IMR-90 (cell line): ENCODE measurements around the gene C3orf80. TPM values are rescaled to one million over a fixed set of nuclear protein-coding genes. Genes with fewer than 3 reads are reported as not detected.

Source experiments
- ATAC-seq: fragments of 200-7000 bp; cut with Tn5 transposase; 2 replicates; pipeline ENCODE4 v1.9.1; 2020; ENCODE audit warnings: low read depth, mild to moderate bottlenecking, moderate library complexity
- BruUV-seq: library from RNA; stranded (reverse); fragments of 400-500 nt; replicated peaks from 2 replicates; lab custom pipeline; 2021; lab: Mats Ljungman, UMichigan
- CTCF ChIA-PET: fragments of 300-600 bp; formaldehyde crosslinking; extraction: SDS; loops from one replicate; lab custom pipeline; 2021; ENCODE audit warnings: antibody characterized with exemption; lab: Yijun Ruan, JAX
- POLR2A ChIA-PET: fragments of 300-600 bp; sonication (Branson Sonifier 250); formaldehyde crosslinking; loops from one replicate; lab custom pipeline; 2022; ENCODE audit warnings: antibody characterized with exemption; ENCODE audit not compliant: unreplicated experiment; lab: Charles Lee
- DNase-seq: peaks from one replicate; pipeline ENCODE4 v3.0.0; 2013
- H2AFZ ChIP-seq: replicated peaks from 2 replicates; pipeline ENCODE3; 2013; ENCODE audit warnings: low read length, mild to moderate bottlenecking; ENCODE audit not compliant: poor library complexity
- H2AK5ac ChIP-seq: 2 replicates; pipeline ENCODE4 v1.6.1; 2013; ENCODE audit warnings: low read depth, low read length, inconsistent platforms
- H2AK9ac ChIP-seq: replicated peaks from 2 replicates; pipeline ENCODE3; 2013; ENCODE audit warnings: mild to moderate bottlenecking, low read depth, low read length, moderate library complexity; ENCODE audit not compliant: poor library complexity
- H2BK120ac ChIP-seq: 2 replicates; pipeline ENCODE4 v1.6.1; 2013; ENCODE audit warnings: low read depth, low read length, inconsistent platforms
- H2BK15ac ChIP-seq: 3 replicates; pipeline ENCODE4 v1.6.1; 2013; ENCODE audit warnings: low read depth, low read length, inconsistent platforms
- H2BK20ac ChIP-seq: 2 replicates; pipeline ENCODE4 v1.6.1; 2013; ENCODE audit warnings: low read depth, mild to moderate bottlenecking, inconsistent platforms, low read length, moderate library complexity
- H2BK5ac ChIP-seq: 2 replicates; pipeline ENCODE4 v1.6.1; 2013; ENCODE audit warnings: mild to moderate bottlenecking, low read depth, low read length, inconsistent platforms; ENCODE audit not compliant: poor library complexity, severe bottlenecking
- H3K14ac ChIP-seq: replicated peaks from 2 replicates; pipeline ENCODE4 v1.6.1; 2013; ENCODE audit warnings: low read depth, low read length, inconsistent platforms
- H3K18ac ChIP-seq: 2 replicates; pipeline ENCODE4 v1.6.1; 2013; ENCODE audit warnings: low read depth, low read length, control low read depth
- H3K23ac ChIP-seq: 2 replicates; pipeline ENCODE4 v1.6.1; 2013; ENCODE audit warnings: low read depth, low read length, inconsistent platforms
- H3K27ac ChIP-seq: 2 replicates; pipeline ENCODE4 v1.5.1; 2013; ENCODE audit warnings: mild to moderate bottlenecking, control low read depth, low read length; ENCODE audit not compliant: insufficient read depth
- H3K27me3 ChIP-seq: 2 replicates; pipeline ENCODE4 v1.6.1; 2013; ENCODE audit warnings: low read length; ENCODE audit not compliant: control insufficient read depth, insufficient read depth
- H3K36me3 ChIP-seq: 2 replicates; pipeline ENCODE4 v1.6.1; 2013; ENCODE audit warnings: low read length, mixed read lengths; ENCODE audit not compliant: control insufficient read depth, insufficient read depth
- H3K4ac ChIP-seq: 2 replicates; pipeline ENCODE4 v1.6.1; 2013; ENCODE audit warnings: low read depth, low read length, inconsistent platforms
- H3K4me1 ChIP-seq: 2 replicates; pipeline ENCODE4 v1.6.1; 2013; ENCODE audit warnings: low read length, mixed read lengths; ENCODE audit not compliant: control insufficient read depth, insufficient read depth
- H3K4me2 ChIP-seq: 2 replicates; pipeline ENCODE4 v1.6.1; 2013; ENCODE audit warnings: low read depth, mild to moderate bottlenecking, control low read depth, low read length, moderate library complexity
- H3K4me3 ChIP-seq: 2 replicates; pipeline ENCODE4 v1.5.1; 2013; ENCODE audit warnings: low read depth, mild to moderate bottlenecking, control low read depth, low read length, moderate library complexity; ENCODE audit not compliant: insufficient read depth
- H3K56ac ChIP-seq: 2 replicates; pipeline ENCODE4 v1.6.1; 2013; ENCODE audit warnings: low read length, inconsistent platforms; ENCODE audit not compliant: insufficient read depth; ENCODE audit errors: extremely low read depth
- H3K79me1 ChIP-seq, 2 experiments: 2 replicates each; pipeline ENCODE4 v1.6.1; 2013; ENCODE audit warnings: low read length in 2 of 2, inconsistent platforms in 1 of 2, low read depth in 1 of 2
- H3K9ac ChIP-seq: 2 replicates; pipeline ENCODE4 v1.6.1; 2013; ENCODE audit warnings: low read depth, low read length, control low read depth
- H3K9me1 ChIP-seq: 2 replicates; pipeline ENCODE4 v1.6.1; 2013; ENCODE audit warnings: low read length, inconsistent platforms; ENCODE audit not compliant: insufficient read depth
- H3K9me3 ChIP-seq: 2 replicates; pipeline ENCODE4 v1.6.1; 2013; ENCODE audit warnings: low read length; ENCODE audit not compliant: control insufficient read depth, insufficient read depth
- H4K20me1 ChIP-seq: 2 replicates; pipeline ENCODE4 v1.6.1; 2013; ENCODE audit warnings: low read length, inconsistent platforms; ENCODE audit not compliant: insufficient read depth
- H4K5ac ChIP-seq: 2 replicates; pipeline ENCODE4 v1.6.1; 2013; ENCODE audit warnings: mild to moderate bottlenecking, low read depth, low read length, control low read depth
- H4K8ac ChIP-seq, 2 experiments: 2 replicates each; pipeline ENCODE4 v1.6.1; 2013; ENCODE audit warnings: low read depth in 2 of 2, low read length in 2 of 2, control low read depth in 1 of 2, inconsistent platforms in 1 of 2
- H4K91ac ChIP-seq: 2 replicates; pipeline ENCODE4 v1.6.1; 2013; ENCODE audit warnings: low read depth, low read length, inconsistent platforms; ENCODE audit not compliant: insufficient read depth
- BHLHE40 ChIP-seq: fragments of 150-350 bp; IDR thresholded peaks from 2 replicates; pipeline ENCODE4 v1.6.1; 2016; ENCODE audit warnings: mild to moderate bottlenecking, low read depth, low read length
- CEBPB ChIP-seq: IDR thresholded peaks from 2 replicates; pipeline ENCODE4 v1.6.1; 2012; ENCODE audit warnings: low read depth, low read length, improper control_type of control experiment
- CHD1 ChIP-seq: IDR thresholded peaks from 2 replicates; pipeline ENCODE4 v1.6.1; 2012; ENCODE audit warnings: low read depth, low read length, improper control_type of control experiment
- CTCF ChIP-seq: conservative IDR thresholded peaks from 2 replicates; pipeline ENCODE4 v1.5.1; 2012; ENCODE audit warnings: mild to moderate bottlenecking, low read depth, low read length, improper control_type of control experiment
- ELK1 ChIP-seq: fragments of 150-350 bp; IDR thresholded peaks from 2 replicates; pipeline ENCODE4 v1.6.1; 2016; ENCODE audit warnings: low read depth, mild to moderate bottlenecking, low read length, moderate library complexity, borderline replicate concordance
- FOS ChIP-seq: fragments of 150-350 bp; IDR thresholded peaks from 2 replicates; pipeline ENCODE4 v1.6.1; 2016; ENCODE audit warnings: low read depth, low read length
- MAFK ChIP-seq: IDR thresholded peaks from 2 replicates; pipeline ENCODE4 v1.6.1; 2012; ENCODE audit warnings: low read depth, low read length, improper control_type of control experiment
- MAZ ChIP-seq: IDR thresholded peaks from 2 replicates; pipeline ENCODE4 v1.6.1; 2012; ENCODE audit warnings: low read depth, mild to moderate bottlenecking, low read length, improper control_type of control experiment, moderate library complexity, borderline replicate concordance
- MXI1 ChIP-seq: IDR thresholded peaks from 2 replicates; pipeline ENCODE4 v1.6.1; 2012; ENCODE audit warnings: low read depth, mild to moderate bottlenecking, low read length, moderate library complexity, borderline replicate concordance
- NFE2L2 ChIP-seq: fragments of 150-350 bp; IDR thresholded peaks from 2 replicates; pipeline ENCODE4 v1.6.1; 2016; ENCODE audit warnings: low read depth, mild to moderate bottlenecking, low read length
- POLR2A ChIP-seq: IDR thresholded peaks from 2 replicates; pipeline ENCODE4 v1.6.1; 2012; ENCODE audit warnings: mild to moderate bottlenecking, low read depth, low read length
- RAD21 ChIP-seq: IDR thresholded peaks from 2 replicates; pipeline ENCODE4 v1.6.1; 2012; ENCODE audit warnings: low read length, improper control_type of control experiment
- RCOR1 ChIP-seq: IDR thresholded peaks from 2 replicates; pipeline ENCODE4 v1.6.1; 2012; ENCODE audit warnings: mild to moderate bottlenecking, low read length, improper control_type of control experiment; ENCODE audit not compliant: insufficient replicate concordance
- RFX5 ChIP-seq: IDR thresholded peaks from 2 replicates; pipeline ENCODE4 v1.8.0; 2012; ENCODE audit warnings: low read depth, mild to moderate bottlenecking, low read length, moderate library complexity
- SMC3 ChIP-seq: fragments of 150-350 bp; IDR thresholded peaks from 2 replicates; pipeline ENCODE4 v1.6.1; 2016; ENCODE audit warnings: low read depth, mild to moderate bottlenecking, antibody characterized with exemption, low read length, moderate library complexity
- USF2 ChIP-seq: fragments of 150-350 bp; IDR thresholded peaks from 2 replicates; pipeline ENCODE4 v1.6.1; 2017; ENCODE audit warnings: mild to moderate bottlenecking, antibody characterized with exemption, low read length, low read depth
- WGBS, 2 experiments: methylation state at CpG; one replicate each; pipeline versions ENCODE4 v1.1.5 to v1.1.7; 2013; ENCODE audit warnings: missing lambda C conversion rate in 2 of 2; ENCODE audit not compliant: insufficient read length in 1 of 2; ENCODE audit errors: extremely low coverage in 2 of 2; 5-methylcytosine and 5-hydroxymethylcytosine counted together
- dilution Hi-C: fragments of 300-500 bp; cut with HindIII; formaldehyde crosslinking; loops from one replicate; pipeline ENCODE4 v1.14.3; 2018; ENCODE audit warnings: low sequenced_read_pairs; ENCODE audit not compliant: unreplicated experiment
- in situ Hi-C: fragments of 300-500 bp; cut with MboI; formaldehyde crosslinking; loops from 3 replicates; pipeline ENCODE4 v1.14.3; 2019; ENCODE audit warnings: low sequenced_read_pairs, inconsistent platforms, mixed read lengths
- intact Hi-C: fragments of 100-400 bp; cut with micrococcal nuclease; formaldehyde crosslinking; loops from 2 replicates; pipeline ENCODE4 v1.10.0; 2022
- polyA plus RNA-seq, 3 experiments: library from polyadenylated mRNA; depleted of rRNA; stranded (reverse); fragments of >200 nt; gene quantifications; 2 replicates each; pipeline ENCODE4 v1.2.3, GENCODE V29; 2012; ENCODE audit warnings: low replicate concordance in 1 of 3
- total RNA-seq: library from RNA; depleted of rRNA; stranded (reverse); fragments of >200 nt; gene quantifications from 2 replicates; pipeline ENCODE4 v1.2.3, GENCODE V29; 2012

The C3orf80 gene
- total and polyA plus RNA-seq, 2 of the 4 experiments (the other 2 are of a cell fraction), result not detected

GRCh38 chr3:160217675-160218074, 7.5 kb upstream of the C3orf80 start:
- H3K4me3 ChIP-seq, result no peak overlapping the region
- no peak overlapping the region for H2BK5ac ChIP-seq
- H2AK5ac ChIP-seq, result no peak overlapping the region
- no peak overlapping the region for H2AFZ ChIP-seq
- dilution Hi-C loops, result no loop called here
- no peak overlapping the region for H2BK120ac ChIP-seq
- H4K5ac ChIP-seq, result no peak overlapping the region
- H2AK9ac ChIP-seq, result no peak overlapping the region
- no peaks in the 10 kb centered on the region for H3K9me1 ChIP-seq
- intact Hi-C loops, result no loop called here
- H3K9me3 ChIP-seq, result no peaks in the 10 kb centered on the region
- no TSS peak for BruUV-seq
- H3K23ac ChIP-seq, result no peak overlapping the region
- no peaks in the 10 kb centered on the region for H3K4me1 ChIP-seq
- H3K4me2 ChIP-seq, result no peak overlapping the region
- H3K27ac ChIP-seq, result no peak overlapping the region
- H3K27me3 ChIP-seq, result peaks cover 38% of the 10 kb centered on the region
- H4K20me1 ChIP-seq, result no peaks in the 10 kb centered on the region
- no peak overlapping the region for H2BK20ac ChIP-seq
- ChIA-PET POLR2A (no interaction called here), CTCF (no interaction called here)
- no peaks in the 10 kb centered on the region for H3K36me3 ChIP-seq
- H4K91ac ChIP-seq, result no peak overlapping the region
- H3K14ac ChIP-seq, result no peak overlapping the region
- H3K4ac ChIP-seq, result no peak overlapping the region
- no peak overlapping the region for H2BK15ac ChIP-seq
- no peak overlapping the region for H3K18ac ChIP-seq
- in situ Hi-C loops, result no loop called here
- TF ChIP-seq SMC3, result no peak
- TF ChIP-seq ELK1, result no peak
- TF ChIP-seq CTCF, result no peak
- TF ChIP-seq CHD1, result no peak
- TF ChIP-seq POLR2A, result no peak
- no peak for TF ChIP-seq RAD21
- TF ChIP-seq NFE2L2, result no peak
- no peak for TF ChIP-seq CEBPB
- no peak for TF ChIP-seq MXI1
- TF ChIP-seq FOS, result no peak
- TF ChIP-seq MAZ, result no peak
- TF ChIP-seq RFX5, result no peak
- TF ChIP-seq USF2, result no peak
- TF ChIP-seq BHLHE40, result no peak
- no peak for TF ChIP-seq RCOR1
- no peak for TF ChIP-seq MAFK
- H3K56ac ChIP-seq, result no peak overlapping the region
- no peaks in the 10 kb centered on the region for H3K79me1 ChIP-seq
- ATAC-seq (no peak), DNase-seq (no peak)
- no CpG with 5 or more reads among the region's 4 CpGs for WGBS, 2 experiments
- H3K9ac ChIP-seq, result no peak overlapping the region
- no peak overlapping the region for H4K8ac ChIP-seq
